GM23248 (cell line): ENCODE results near the gene OPCML.

ENCODE experiments used
- EZH2 ChIP-seq: fragments of 200-600 bp; sonication (generic); IDR thresholded peaks from 2 replicates; pipeline ENCODE4 v1.6.1; 2018; ENCODE audit warnings: antibody characterized with exemption, mild to moderate bottlenecking; ENCODE audit not compliant: insufficient read depth, poor library complexity, severe bottlenecking
- EZH2phosphoT487 ChIP-seq: fragments of 200-600 bp; sonication (generic); IDR thresholded peaks from 2 replicates; pipeline ENCODE4 v1.6.1; 2018; ENCODE audit warnings: antibody characterized with exemption, moderate library complexity, mild to moderate bottlenecking, low read depth; ENCODE audit not compliant: insufficient read depth

DNA sequence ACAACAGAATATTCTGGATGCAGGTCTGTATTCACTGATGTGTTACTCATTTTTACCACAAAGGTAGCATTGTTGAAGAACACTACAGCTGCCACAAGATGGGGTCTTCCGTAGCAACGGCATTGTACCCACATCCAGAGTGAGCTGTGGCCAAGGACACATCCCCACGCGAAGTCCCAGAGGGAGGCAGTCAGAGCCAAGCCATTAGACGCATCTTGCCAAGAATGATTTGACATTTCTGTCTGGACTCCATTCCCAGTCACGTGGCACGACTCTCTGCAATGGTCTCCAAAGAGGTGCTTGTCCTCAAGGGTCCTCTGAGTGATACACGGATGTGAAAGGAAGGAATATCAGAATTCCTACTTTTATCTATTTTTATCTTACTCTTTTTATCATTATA is 15.5 kb downstream of the OPCML start:
- TF ChIP-seq EZH2 (no peak), EZH2phosphoT487 (no peak)
